Non-pigmented ciliary epithelial cell (primary cell): Measurements from ENCODE around the gene SERPINA10.
"Not testable (repeated sequence)": the region's sequence is repeated elsewhere in the genome, so short reads cannot be mapped to it uniquely, and the experiment has no call there.

Experiments used
- DNase-seq: peaks from one replicate; pipeline ENCODE4 v3.0.0-alpha.2; 2010; ENCODE audit warnings: low read depth

SERPINA10 gene

GRCh38 chr14:94282991-94283723 lies 9.9 kb downstream of the SERPINA10 start:
- no peak for DNase-seq

DNA sequence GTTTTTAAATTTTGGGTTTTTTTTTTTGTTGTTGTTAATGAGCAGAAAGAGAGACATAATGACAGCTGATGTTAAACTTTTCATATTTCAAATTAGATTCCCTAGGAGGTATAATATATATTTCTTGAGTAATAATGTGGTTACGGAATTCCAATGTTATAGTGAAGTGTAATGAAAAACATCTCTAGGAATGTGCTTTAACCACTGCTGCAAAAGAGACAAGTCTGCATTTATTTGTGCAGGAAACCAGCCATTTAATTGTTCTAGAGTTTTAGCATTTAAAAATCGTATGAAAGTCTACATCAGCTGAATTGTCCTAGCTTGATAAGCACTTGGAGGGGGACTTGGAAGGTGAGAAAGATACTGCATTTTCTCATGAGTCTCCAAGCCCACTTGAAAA lies 14.3 kb downstream of the SERPINA10 start:
- DNase-seq, result no peak

DNA sequence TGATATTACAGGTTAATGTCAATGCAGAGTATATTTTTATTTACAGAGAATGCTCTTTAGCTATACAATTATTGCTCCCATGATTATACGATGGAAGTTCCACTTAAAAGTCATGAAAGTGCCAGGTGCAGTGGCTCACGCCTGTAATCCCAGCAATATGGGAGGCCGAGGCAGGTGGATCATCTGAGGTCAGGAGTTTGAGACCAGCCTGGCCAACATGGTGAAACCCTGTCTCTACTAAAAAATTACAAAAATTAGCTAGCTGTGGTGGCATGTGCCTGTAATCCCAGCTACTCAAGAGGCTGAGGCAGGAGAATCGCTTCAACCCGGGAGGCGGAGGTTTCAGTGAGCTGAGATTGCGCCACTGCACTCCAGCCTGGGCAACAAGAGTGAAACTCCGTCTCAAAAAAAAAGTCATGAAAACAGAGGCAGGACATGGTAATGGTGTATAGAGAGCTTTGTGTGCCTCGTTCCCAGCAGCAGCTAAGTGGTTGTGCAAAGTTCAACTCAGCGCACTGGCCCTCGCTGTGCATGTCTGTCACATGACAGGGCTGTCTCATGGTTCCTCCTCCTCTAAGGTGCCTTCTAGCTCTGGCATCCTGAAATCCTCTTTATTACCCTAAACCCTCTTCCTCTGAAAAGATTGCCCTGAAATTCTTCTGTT lies 16.0 kb downstream of the SERPINA10 start:
- DNase-seq, result not testable (repeated sequence)

- DNase-seq, result no peak
Observed at GRCh38 chr14:94269156-94269555, 23.9 kb downstream of the SERPINA10 start.

DNA sequence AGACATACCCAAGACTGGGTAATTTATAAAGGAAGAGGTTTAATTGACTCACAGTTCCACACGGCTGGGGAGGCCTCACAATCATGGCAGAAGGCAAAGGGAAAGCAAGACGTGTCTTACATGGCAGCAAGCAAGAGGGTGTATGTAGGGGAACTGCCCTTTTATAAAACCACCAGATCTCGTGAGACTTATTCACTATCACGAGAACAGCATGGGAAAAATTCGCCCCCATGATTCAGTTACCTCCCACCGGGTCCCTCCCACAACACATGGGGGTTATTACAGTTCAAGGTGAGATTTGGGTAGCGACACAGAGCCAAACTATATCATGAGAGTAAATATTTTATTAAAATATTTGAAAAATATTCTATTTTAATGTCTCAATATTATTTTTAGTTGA lies 24.5 kb downstream of the SERPINA10 start:
- DNase-seq, result not testable (repeated sequence)

GRCh38 chr14:94267352-94267751 lies 25.7 kb downstream of the SERPINA10 start:
- DNase-seq, result no peak

DNA sequence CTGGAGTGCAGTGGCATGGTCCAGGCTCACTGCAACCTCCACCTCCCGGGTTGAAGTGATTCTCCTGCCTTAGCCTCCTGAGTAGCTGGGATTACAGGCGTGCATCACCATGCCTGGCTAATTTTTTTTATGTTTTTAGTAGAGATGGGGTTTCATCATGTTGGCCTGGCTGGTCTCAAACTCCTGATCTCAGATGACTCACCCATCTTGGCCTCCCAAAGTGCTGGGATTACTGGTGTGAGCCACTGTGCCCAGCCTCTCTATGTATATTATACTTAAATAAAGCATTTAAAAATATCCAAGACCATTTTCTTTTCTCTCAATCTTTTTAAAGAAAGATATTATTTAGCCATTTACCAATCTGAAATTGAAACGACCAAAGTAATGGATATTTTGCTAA lies 28.9 kb downstream of the SERPINA10 start:
- DNase-seq, result not testable (repeated sequence)

- no peak for DNase-seq
Observed at GRCh38 chr14:94244182-94244581, 48.9 kb downstream of the SERPINA10 start.

GRCh38 chr14:94239406-94239805 lies 53.7 kb downstream of the SERPINA10 start:
- no peak for DNase-seq

DNA sequence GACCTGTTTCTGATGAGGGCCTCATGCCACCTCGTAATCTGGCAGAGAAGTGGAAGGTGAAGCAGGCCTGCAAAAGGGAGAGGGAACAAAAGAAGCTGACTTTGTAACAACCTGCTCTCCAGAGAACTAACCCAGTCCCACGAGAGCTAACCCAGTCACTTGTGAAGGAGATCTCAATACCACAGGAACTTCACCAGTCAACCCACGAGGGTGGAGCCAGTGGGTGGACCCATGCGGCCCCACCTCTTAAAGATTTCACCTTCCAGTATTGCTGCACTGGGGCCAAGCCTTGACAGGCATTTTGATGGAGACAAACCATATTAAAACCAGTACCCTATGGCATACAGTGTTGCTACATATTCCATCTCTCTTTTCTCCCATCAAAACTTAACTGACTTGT lies 55.1 kb downstream of the SERPINA10 start:
- no peak for DNase-seq

DNA sequence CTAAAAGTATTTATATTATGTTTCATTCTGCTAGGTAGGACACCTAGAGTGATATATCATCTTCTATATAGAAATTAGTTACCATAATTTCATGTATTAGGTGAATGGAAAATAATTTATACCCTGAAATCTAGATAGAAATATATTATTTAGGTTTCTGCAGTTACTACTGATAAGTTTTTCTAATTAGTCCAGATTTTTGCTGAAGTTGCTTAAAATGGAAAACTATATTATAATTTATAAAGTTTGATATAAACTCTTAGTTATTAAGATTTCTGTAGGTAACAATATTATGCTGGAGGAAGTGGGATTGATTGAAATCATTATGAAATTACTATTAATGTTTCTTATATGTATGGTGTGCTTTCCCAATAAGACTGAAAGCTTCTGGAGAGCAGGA lies 56.0 kb downstream of the SERPINA10 start:
- no peak for DNase-seq
